ENCODE results near the gene KCNK7. TPM values are rescaled to one million over a fixed set of nuclear protein-coding genes. Genes with fewer than 3 reads are reported as not detected.

KCNK7 gene
- polyA plus RNA-seq, 1 experiment = 0.07 TPM

- Histone ChIP-seq H3K4me3 (ENCODE audit: low read depth, low read length) (peak overlapping the region; percentile 76), H3K36me3 (ENCODE audit: control insufficient read depth, insufficient read depth, low read length) (peaks cover 39% of the 10 kb centered on the region), H3K27me3 (ENCODE audit: control insufficient read depth, insufficient read depth, low read length) (no peaks in the 10 kb centered on the region)
- no peak for DNase-seq (ENCODE audit: low read depth)
- TF ChIP-seq, protein P1, sequence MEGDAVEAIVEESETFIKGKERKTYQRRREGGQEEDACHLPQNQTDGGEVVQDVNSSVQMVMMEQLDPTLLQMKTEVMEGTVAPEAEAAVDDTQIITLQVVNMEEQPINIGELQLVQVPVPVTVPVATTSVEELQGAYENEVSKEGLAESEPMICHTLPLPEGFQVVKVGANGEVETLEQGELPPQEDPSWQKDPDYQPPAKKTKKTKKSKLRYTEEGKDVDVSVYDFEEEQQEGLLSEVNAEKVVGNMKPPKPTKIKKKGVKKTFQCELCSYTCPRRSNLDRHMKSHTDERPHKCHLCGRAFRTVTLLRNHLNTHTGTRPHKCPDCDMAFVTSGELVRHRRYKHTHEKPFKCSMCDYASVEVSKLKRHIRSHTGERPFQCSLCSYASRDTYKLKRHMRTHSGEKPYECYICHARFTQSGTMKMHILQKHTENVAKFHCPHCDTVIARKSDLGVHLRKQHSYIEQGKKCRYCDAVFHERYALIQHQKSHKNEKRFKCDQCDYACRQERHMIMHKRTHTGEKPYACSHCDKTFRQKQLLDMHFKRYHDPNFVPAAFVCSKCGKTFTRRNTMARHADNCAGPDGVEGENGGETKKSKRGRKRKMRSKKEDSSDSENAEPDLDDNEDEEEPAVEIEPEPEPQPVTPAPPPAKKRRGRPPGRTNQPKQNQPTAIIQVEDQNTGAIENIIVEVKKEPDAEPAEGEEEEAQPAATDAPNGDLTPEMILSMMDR (IDR thresholded peaks at IDR 0.05; ENCODE audit: insufficient read depth, low read depth, low read length) = no peak
- ChIA-PET CTCF (interaction anchor here (0.7 to 1.4 kb wide), 4 partner anchors 9 to 26 kb away, joined by 3 to 7 read pairs (median 4); no protein-coding TSS in a partner anchor), POLR2A (interaction anchor here (0.6 kb wide), 1 partner anchor 177 kb away, joined by 12 read pairs; no protein-coding TSS in a partner anchor)
Measured at GRCh38 chr11:65616575-65617001, 21.0 kb upstream of the KCNK7 start.

GRCh38 chr11:65615950-65616574 is 20.5 kb upstream of the KCNK7 start:
- CTCF ChIA-PET = interaction anchor here (0.7 to 1.4 kb wide), 7 partner anchors 9 to 45 kb away, joined by 3 to 7 read pairs (median 3); no protein-coding TSS in a partner anchor
- TF ChIP-seq, protein P1 (IDR thresholded peaks at IDR 0.05; ENCODE audit: insufficient read depth, low read depth, low read length) = no peak
- H3K36me3 ChIP-seq (ENCODE audit: control insufficient read depth, insufficient read depth, low read length) = peaks cover 38% of the 10 kb centered on the region
- no peak for DNase-seq (ENCODE audit: low read depth)
- no peaks in the 10 kb centered on the region for H3K27me3 ChIP-seq (ENCODE audit: control insufficient read depth, insufficient read depth, low read length)
- peak overlapping the region; percentile 76 for H3K4me3 ChIP-seq (ENCODE audit: low read depth, low read length)
- POLR2A ChIA-PET = interaction anchor here (0.9 to 1.0 kb wide), 3 partner anchors 44 to 194 kb away, joined by 3 to 7 read pairs (median 3); partner anchors contain the start of genes FAM89B, MALAT1 and NEAT1

DNA sequence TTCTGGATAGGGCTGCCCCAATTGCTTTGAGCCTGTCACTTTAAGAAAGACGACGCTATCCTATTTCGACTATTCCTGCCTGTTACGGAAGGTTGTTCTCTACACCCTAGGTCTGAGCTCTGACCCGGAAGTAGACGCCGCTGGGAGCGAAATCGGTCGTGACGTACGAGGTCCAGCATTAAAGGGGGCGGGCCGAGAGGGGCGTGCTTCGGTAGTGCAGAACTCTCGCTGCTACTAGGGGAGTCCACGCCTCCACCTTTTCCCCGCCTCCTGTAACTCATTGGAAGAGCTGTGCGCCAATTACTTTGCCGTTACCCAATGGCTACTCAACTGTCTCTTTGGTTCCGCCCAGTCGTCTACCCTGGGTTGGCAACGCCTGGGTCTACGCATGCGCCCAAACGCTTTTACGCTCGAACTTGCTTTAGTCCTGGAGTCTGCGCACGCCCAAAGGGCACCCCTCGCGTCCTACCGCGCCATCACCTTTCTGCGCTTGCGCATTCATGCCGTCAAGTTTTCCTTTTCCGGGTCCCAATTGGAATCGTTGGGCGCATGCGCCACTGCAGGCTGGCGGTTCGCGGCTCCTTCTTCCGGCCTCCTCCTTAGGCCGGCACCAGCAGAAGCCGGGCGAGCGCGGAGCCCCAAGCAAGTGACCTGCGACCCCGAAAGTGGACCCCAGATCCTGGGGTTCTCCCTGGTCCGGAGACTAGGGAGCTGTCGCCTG is 19.8 kb upstream of the KCNK7 start, which contains the start of gene PCNX3:
Gene PCNX3 (plus strand): TSS at position 548 of the 721 bp plus-strand sequence. CDS start 536 bp downstream, outside the sequence.
- ChIA-PET POLR2A (interaction anchor here (0.6 to 1.0 kb wide), 4 partner anchors 43 to 193 kb away, joined by 3 to 7 read pairs (median 3); partner anchors contain the start of genes FAM89B, MALAT1 and NEAT1), CTCF (interaction anchor here (0.7 to 2.6 kb wide), 13 partner anchors 10 to 202 kb away, joined by 3 to 14 read pairs (median 3); partner anchors contain the start of gene AP5B1)
- Histone ChIP-seq H3K36me3 (ENCODE audit: control insufficient read depth, insufficient read depth, low read length) (peaks cover 34% of the 10 kb centered on the region), H3K4me3 (ENCODE audit: low read depth, low read length) (peak within 1 kb of the TSS; percentile 76), H3K27me3 (ENCODE audit: control insufficient read depth, insufficient read depth, low read length) (no peaks in the 10 kb centered on the region)
- TF ChIP-seq, protein P1 (IDR thresholded peaks at IDR 0.05; ENCODE audit: insufficient read depth, low read depth, low read length) = no peak
- peak; percentile 100 for DNase-seq (ENCODE audit: low read depth)

DNA sequence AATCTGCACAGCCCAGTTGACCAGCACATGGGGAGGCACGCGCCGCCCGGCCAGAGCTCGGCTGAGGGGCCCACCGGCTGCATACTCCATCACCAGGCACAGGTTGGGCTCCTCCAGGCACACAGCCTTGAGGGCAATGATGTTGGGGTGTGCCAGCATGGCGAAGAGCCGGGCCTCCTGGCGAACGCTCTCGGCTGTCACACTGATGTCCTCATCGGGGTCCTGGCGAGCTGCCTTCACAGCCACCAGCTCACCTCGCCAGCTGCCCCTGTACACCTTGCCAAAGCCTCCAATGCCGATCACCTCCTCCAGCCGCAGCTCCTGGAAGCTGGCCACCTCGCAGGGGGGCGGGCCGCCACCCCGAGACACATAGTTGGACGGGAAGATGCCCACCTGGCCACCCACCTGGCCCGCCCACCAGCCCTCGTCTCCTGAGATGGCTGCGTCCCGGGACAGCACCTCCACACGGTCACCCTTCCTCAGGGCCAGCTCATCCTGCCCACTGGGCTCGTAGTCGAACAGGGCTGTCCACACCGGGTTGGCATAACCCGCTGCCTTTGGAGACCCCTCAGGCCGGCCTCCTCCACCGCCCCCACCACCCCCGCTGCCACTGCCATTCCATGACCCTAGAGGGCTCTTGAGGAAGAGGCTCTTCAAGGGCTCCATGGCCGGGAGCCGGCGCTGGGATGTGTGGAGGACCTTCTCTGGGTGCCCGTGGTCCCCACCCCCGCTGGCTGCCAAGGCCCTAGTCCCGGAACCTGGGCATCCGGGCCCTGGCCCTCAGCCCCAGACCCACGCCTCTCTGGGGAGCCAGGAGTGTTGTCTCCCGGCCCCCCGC is 17.7 kb upstream of the KCNK7 start:
- CTCF ChIA-PET = interaction anchor here (1.0 to 2.6 kb wide), 7 partner anchors 19 to 73 kb away, joined by 3 to 14 read pairs (median 4); no protein-coding TSS in a partner anchor
- Histone ChIP-seq H3K27me3 (ENCODE audit: control insufficient read depth, insufficient read depth, low read length) (no peaks in the 10 kb centered on the region), H3K4me3 (ENCODE audit: low read depth, low read length) (peak overlapping the region; percentile 59), H3K36me3 (ENCODE audit: control insufficient read depth, insufficient read depth, low read length) (peaks cover 19% of the 10 kb centered on the region)
- DNase-seq (ENCODE audit: low read depth) = no peak
- TF ChIP-seq, protein P1 (IDR thresholded peaks at IDR 0.05; ENCODE audit: insufficient read depth, low read depth, low read length) = no peak
- POLR2A ChIA-PET = interaction anchor here (0.6 kb wide), 1 partner anchor 11 kb away, joined by 5 read pairs; no protein-coding TSS in a partner anchor
